SU-DHL-6 (cell line): Measurements from ENCODE around the gene COL16A1.

Experiments used
- CTCF ChIP-seq: fragments of 200-600 bp; sonication (generic); IDR thresholded peaks from one replicate; pipeline ENCODE4 v1.5.1; 2017; ENCODE audit warnings: antibody characterized with exemption, mild to moderate bottlenecking, low read length, moderate library complexity; ENCODE audit not compliant: insufficient read depth, poor library complexity, severe bottlenecking
- EZH2phosphoT487 ChIP-seq: fragments of 200-600 bp; sonication (generic), shearing (Covaris generic); conservative IDR thresholded peaks from 2 replicates; pipeline ENCODE4 v1.6.1; 2018; ENCODE audit warnings: mild to moderate bottlenecking, antibody characterized with exemption, low read length, moderate library complexity, mixed read lengths

GRCh38 chr1:31669786-31670592 is 33.8 kb downstream of the COL16A1 start:
- no peak for TF ChIP-seq CTCF
- no peak for TF ChIP-seq EZH2phosphoT487
